Spleen (tissue), 11 donors: ENCODE data around the gene WDR38. TPM values are rescaled to one million over a fixed set of nuclear protein-coding genes. Genes with fewer than 3 reads are reported as not detected.
A peak's percentile ranks its signal among the peaks of the same experiment; 100 is the strongest.

Experiments
- DNase-seq: peaks from one replicate; pipeline ENCODE4 v3.0.0-alpha.2; 2020
- H3K27ac ChIP-seq, 8 donors: fragments of 200-600 bp; sonication (generic) in 7 of 8; 1 replicate in 4 of 8; 2 replicates in 4 of 8; pipeline versions ENCODE4 v1.5.0 to v1.8.0; 2016 to 2021; ENCODE audit warnings: inconsistent platforms in 4 of 8, mild to moderate bottlenecking in 4 of 8, moderate library complexity in 1 of 8
- H3K27me3 ChIP-seq, 7 donors: fragments of 200-600 bp; sonication (generic) in 6 of 7; replicated peaks in 1 of 7; 1 replicate in 4 of 7; 2 replicates in 3 of 7; pipeline versions ENCODE4 v1.5.0 to v1.8.0; 2016 to 2021; ENCODE audit warnings: inconsistent platforms in 3 of 7, mild to moderate bottlenecking in 1 of 7
- H3K36me3 ChIP-seq, 6 donors: fragments of 200-600 bp; sonication (generic) in 5 of 6; 1 replicate in 4 of 6; 2 replicates in 2 of 6; pipeline versions ENCODE4 v1.5.0 to v1.8.0; 2016 to 2021; ENCODE audit warnings: inconsistent platforms in 2 of 6
- H3K4me1 ChIP-seq, 6 donors: fragments of 200-600 bp; sonication (generic) in 5 of 6; 1 replicate in 3 of 6; 2 replicates in 3 of 6; pipeline versions ENCODE4 v1.5.0 to v1.8.0; 2016 to 2021; ENCODE audit warnings: inconsistent platforms in 3 of 6
- H3K4me3 ChIP-seq, 8 donors: fragments of 200-600 bp; sonication (generic) in 7 of 8; 1 replicate in 4 of 8; 2 replicates in 4 of 8; pipeline versions ENCODE4 v1.5.0 to v1.8.0; 2016 to 2021; ENCODE audit warnings: inconsistent platforms in 4 of 8, mild to moderate bottlenecking in 4 of 8, moderate library complexity in 2 of 8
- H3K9me3 ChIP-seq, 8 donors: fragments of 200-600 bp; sonication (generic) in 7 of 8; 1 replicate in 4 of 8; 2 replicates in 4 of 8; pipeline versions ENCODE4 v1.5.0 to v1.8.0; 2016 to 2021; ENCODE audit warnings: inconsistent platforms in 4 of 8
- POLR2A ChIP-seq, 3 donors: fragments of 450-650 bp; IDR thresholded peaks; one replicate each; pipeline ENCODE4 v1.5.1; 2017; ENCODE audit warnings: antibody characterized with exemption in 3 of 3, mild to moderate bottlenecking in 1 of 3
- POLR2AphosphoS5 ChIP-seq, 3 donors: sonication (generic); formaldehyde crosslinking; IDR thresholded peaks; one replicate each; pipeline ENCODE4 v1.5.1; 2017; ENCODE audit warnings: antibody characterized with exemption in 3 of 3
- WGBS, 5 donors: extraction: QIAGEN DNeasy Blood & Tissue Kit in 3 of 5; methylation state at CpG; one replicate each; pipeline versions ENCODE4 v1.1.5 to v1.1.7; 2013 to 2018; 5-methylcytosine and 5-hydroxymethylcytosine counted together
- intact Hi-C: fragments of 100-400 bp; cut with DNase I; formaldehyde crosslinking; loops from one replicate; pipeline ENCODE4 v1.15.0; 2023; ENCODE audit warnings: low total_unique reads
- polyA plus RNA-seq, 3 donors: library from polyadenylated mRNA; stranded (reverse); fragments of 200-250 nt; gene quantifications; one replicate each; pipeline ENCODE4 v1.2.1, GENCODE V29; 2013
- total RNA-seq, 7 donors: library from RNA; depleted of rRNA in 3 of 7; stranded (reverse); fragments of >200 nt in 3 of 7; fragmentation: NEBNext Ultra II Directional in 4 of 7; extraction: Animal tissue kit (Norgen Biotek cat#: 25700) in 4 of 7; gene quantifications; one replicate each; pipeline versions ENCODE4 v1.1.0 to v1.2.1, GENCODE V29; 2016 to 2021
- TF ChIP-seq, protein P1 (sequence below), 11 experiments: fragments of 200-600 bp in 7 of 11; fragments of 450-650 bp in 4 of 11; sonication (generic) in 4 of 11; IDR thresholded peaks in 8 of 11; conservative IDR thresholded peaks in 3 of 11; 1 replicate in 7 of 11; 2 replicates in 4 of 11; pipeline versions ENCODE4 v1.4.0 to v1.8.0; 2016 to 2021; ENCODE audit warnings: antibody characterized with exemption in 11 of 11, inconsistent platforms in 4 of 11, mild to moderate bottlenecking in 1 of 11
- donor health status: healthy with polysubstance abuse.
- donor health status: DM: no; HTN: no; CAD: no; lungs with moderate emphysema.
- donor health status: DM: no; HTN: no; CAD: no.
- donor health status: Bipolar disorder and iron deficiency.
- donor health status: healthy.
- donor health status: DM: no; HTN: no; CAD: no.
- donor health status: DM: yes; HTN: yes; CAD: no.

Gene WDR38
- total and polyA plus RNA-seq, 10 donors, result not detected

DNA sequence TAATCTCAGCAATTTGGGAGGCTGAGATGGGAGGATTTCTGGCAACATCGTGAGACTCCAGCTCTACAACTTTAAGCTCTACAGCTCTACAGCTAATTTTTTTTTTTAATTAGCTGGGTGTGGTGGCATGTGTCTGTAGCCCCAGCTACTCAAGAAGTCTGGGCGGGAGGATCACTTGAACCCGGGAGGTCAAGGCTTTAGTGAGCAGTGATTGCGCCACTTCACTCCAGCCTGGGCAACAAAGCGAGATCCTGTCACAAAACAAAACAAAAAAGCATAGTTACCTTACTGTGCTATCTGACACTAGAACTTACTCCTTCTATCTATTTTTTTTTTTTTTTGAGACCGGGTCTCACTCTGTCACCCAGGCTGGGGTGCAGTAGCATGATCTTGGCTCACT, 6.3 kb upstream of the WDR38 start:
- WGBS, 5 donors, result 80 to 93% (median 87%) methylated on average over 6 of the region's 6 CpGs
- H3K27me3 ChIP-seq, result no peaks in the 10 kb centered on the region
- intact Hi-C loops, result no loop called here

DNA sequence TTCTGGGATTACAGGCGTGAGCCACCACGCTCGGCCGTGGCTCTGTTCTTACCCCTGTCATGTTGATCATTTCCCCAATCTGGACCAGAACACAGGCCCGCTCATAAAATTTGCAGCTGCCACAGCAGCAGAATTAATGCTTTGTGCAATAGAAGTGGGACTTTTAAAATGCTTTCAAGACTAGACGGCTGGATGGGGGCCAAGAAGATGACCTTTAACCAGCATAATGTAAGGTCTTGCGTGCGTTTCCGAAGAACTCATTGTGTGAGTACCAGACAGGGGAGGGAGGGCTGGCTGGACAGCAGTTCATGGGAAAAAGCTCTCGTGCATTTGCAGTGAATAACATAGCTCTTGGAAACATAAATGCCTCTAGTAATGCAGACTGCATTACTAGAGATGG, 3.5 kb upstream of the WDR38 start:
- H3K4me3 ChIP-seq, result no peak overlapping the region
- intact Hi-C loops, result loop anchor here (10.0 kb wide), 1 partner anchor 295 kb away; the partner anchor contains the start of gene SCAI
- no peak for DNase-seq
- 59 to 77% (median 73%) methylated on average over 10 of the region's 10 CpGs for WGBS, 5 donors
- no peak overlapping the region for H3K27ac ChIP-seq
- no peaks in the 10 kb centered on the region for H3K9me3 ChIP-seq
- H3K36me3 ChIP-seq, result no peaks in the 10 kb centered on the region
- TF ChIP-seq, protein P1, sequence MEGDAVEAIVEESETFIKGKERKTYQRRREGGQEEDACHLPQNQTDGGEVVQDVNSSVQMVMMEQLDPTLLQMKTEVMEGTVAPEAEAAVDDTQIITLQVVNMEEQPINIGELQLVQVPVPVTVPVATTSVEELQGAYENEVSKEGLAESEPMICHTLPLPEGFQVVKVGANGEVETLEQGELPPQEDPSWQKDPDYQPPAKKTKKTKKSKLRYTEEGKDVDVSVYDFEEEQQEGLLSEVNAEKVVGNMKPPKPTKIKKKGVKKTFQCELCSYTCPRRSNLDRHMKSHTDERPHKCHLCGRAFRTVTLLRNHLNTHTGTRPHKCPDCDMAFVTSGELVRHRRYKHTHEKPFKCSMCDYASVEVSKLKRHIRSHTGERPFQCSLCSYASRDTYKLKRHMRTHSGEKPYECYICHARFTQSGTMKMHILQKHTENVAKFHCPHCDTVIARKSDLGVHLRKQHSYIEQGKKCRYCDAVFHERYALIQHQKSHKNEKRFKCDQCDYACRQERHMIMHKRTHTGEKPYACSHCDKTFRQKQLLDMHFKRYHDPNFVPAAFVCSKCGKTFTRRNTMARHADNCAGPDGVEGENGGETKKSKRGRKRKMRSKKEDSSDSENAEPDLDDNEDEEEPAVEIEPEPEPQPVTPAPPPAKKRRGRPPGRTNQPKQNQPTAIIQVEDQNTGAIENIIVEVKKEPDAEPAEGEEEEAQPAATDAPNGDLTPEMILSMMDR (IDR thresholded peaks at IDR 0.05 in 8 of 11, conservative IDR thresholded peaks at IDR 0.05 in 3 of 11), result no peak
- TF ChIP-seq POLR2AphosphoS5 (IDR thresholded peaks at IDR 0.05), result no peak
- TF ChIP-seq POLR2A (IDR thresholded peaks at IDR 0.05), result no peak
- no peaks in the 10 kb centered on the region for H3K27me3 ChIP-seq
- H3K4me1 ChIP-seq, result peaks cover 11 to 24% (median 16%) of the 10 kb centered on the region in 6 donors

More for the DNA sequence above, 6.3 kb upstream of the WDR38 start:
- H3K36me3 ChIP-seq, result no peaks in the 10 kb centered on the region
- H3K4me3 ChIP-seq, result no peak overlapping the region
- no peaks in the 10 kb centered on the region for H3K9me3 ChIP-seq
- H3K27ac ChIP-seq, result no peak overlapping the region
- TF ChIP-seq, protein P1 (IDR thresholded peaks at IDR 0.05 in 8 of 11, conservative IDR thresholded peaks at IDR 0.05 in 3 of 11), result no peak
- TF ChIP-seq POLR2A (IDR thresholded peaks at IDR 0.05) (no peak), POLR2AphosphoS5 (IDR thresholded peaks at IDR 0.05) (no peak)
- no peak for DNase-seq
- peaks cover 0 to 4% (median under 1%) of the 10 kb centered on the region in 6 donors for H3K4me1 ChIP-seq

DNA sequence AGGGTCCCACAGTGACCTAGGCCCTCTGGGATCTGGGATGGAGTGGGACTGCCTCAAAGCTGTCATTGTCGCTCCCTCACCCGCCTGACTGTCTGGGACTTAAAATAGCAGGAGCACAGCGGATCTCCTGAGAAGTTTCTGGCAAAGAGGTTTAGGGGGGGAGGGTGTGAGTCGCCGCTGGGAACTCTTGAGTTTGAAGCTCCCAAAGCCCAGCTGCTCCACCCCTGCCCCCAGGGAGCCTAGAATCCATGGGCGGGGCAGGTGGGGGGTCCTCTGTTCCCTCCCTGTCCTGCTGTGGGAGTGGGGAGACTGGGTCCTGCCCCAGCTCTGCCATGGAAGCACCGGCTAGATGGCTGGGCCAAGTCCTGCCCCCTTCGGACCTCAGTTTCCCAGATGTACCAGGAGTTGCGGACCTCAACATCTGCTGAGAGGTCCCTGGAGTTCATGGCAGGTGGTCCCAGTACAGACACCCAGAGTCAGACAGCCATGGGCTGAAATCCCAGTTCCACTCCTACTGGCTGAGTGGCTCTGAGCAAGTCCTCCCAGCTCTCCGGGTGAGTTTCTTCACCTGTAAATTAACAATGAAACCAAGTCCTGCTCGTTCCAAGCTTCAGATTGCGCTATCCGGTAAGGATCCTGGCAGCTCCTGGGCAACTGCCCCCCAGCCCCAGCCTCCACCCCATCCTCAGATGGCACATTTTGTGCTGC, 985 bp upstream of the WDR38 start:
- 61 to 88% (median 80%) methylated on average over 11 to 13 of the region's 13 CpGs for WGBS, 5 donors
- H3K9me3 ChIP-seq, result no peaks in the 10 kb centered on the region
- peaks cover 0 to 14% (median 13%) of the 10 kb centered on the region in 6 donors for H3K36me3 ChIP-seq
- no peaks in the 10 kb centered on the region for H3K27me3 ChIP-seq
- no peak for TF ChIP-seq POLR2AphosphoS5 (IDR thresholded peaks at IDR 0.05)
- TF ChIP-seq, protein P1 (IDR thresholded peaks at IDR 0.05 in 8 of 11, conservative IDR thresholded peaks at IDR 0.05 in 3 of 11), result no peak
- no peak for TF ChIP-seq POLR2A (IDR thresholded peaks at IDR 0.05)
- peak overlapping the region in 2 of 8 donors; percentile 54 to 70 for H3K4me3 ChIP-seq
- peak overlapping the region in 5 of 8 donors; percentile 41 to 68 (median 51) for H3K27ac ChIP-seq
- peaks cover 11 to 24% (median 16%) of the 10 kb centered on the region in 6 donors for H3K4me1 ChIP-seq
- peak; percentile 71 for DNase-seq
- intact Hi-C loops, result loop anchor here (2.0 to 10.0 kb wide), 2 partner anchors 77 to 293 kb away; partner anchors contain the start of gene SCAI

GRCh38 chr9:124853605-124854143, 414 bp downstream of the WDR38 start:
- Histone ChIP-seq H3K9me3 (no peaks in the 10 kb centered on the region), H3K27ac (peak overlapping the region in 5 of 8 donors; percentile 27 to 68 (median 51)), H3K36me3 (peaks cover 3 to 28% (median 27%) of the 10 kb centered on the region in 6 donors), H3K4me1 (peaks cover 14 to 36% (median 21%) of the 10 kb centered on the region in 6 donors), H3K4me3 (peak overlapping the region in 7 of 8 donors; percentile 20 to 70 (median 43)), H3K27me3 (no peaks in the 10 kb centered on the region)
- WGBS, 5 donors, result 56 to 83% (median 72%) methylated on average over 7 to 11 of the region's 11 CpGs
- intact Hi-C loops, result loop anchor here (2.0 to 10.0 kb wide), 2 partner anchors 79 to 291 kb away; partner anchors contain the start of gene SCAI
- DNase-seq, result no peak
- TF ChIP-seq, protein P1 (IDR thresholded peaks at IDR 0.05 in 8 of 11, conservative IDR thresholded peaks at IDR 0.05 in 3 of 11), result no peak
- TF ChIP-seq POLR2AphosphoS5 (IDR thresholded peaks at IDR 0.05), result no peak
- no peak for TF ChIP-seq POLR2A (IDR thresholded peaks at IDR 0.05)
